SKM-1 (cell line): Measurements from ENCODE around the gene SKI.

Experiments used
- DNase-seq: peaks from one replicate; lab custom pipeline; 2025; ENCODE audit not compliant: unreplicated experiment; lab: John Stamatoyannopoulos, UW

The SKI gene

GRCh38 chr1:2194319-2194897 lies 33.7 kb upstream of the SKI start, which contains the start of gene FAAP20:
Gene FAAP20, minus strand, starts transcription at chr1:2194772. Its CDS starts 23 bp downstream, at chr1:2194749.
- peak; percentile 60 for DNase-seq

DNA sequence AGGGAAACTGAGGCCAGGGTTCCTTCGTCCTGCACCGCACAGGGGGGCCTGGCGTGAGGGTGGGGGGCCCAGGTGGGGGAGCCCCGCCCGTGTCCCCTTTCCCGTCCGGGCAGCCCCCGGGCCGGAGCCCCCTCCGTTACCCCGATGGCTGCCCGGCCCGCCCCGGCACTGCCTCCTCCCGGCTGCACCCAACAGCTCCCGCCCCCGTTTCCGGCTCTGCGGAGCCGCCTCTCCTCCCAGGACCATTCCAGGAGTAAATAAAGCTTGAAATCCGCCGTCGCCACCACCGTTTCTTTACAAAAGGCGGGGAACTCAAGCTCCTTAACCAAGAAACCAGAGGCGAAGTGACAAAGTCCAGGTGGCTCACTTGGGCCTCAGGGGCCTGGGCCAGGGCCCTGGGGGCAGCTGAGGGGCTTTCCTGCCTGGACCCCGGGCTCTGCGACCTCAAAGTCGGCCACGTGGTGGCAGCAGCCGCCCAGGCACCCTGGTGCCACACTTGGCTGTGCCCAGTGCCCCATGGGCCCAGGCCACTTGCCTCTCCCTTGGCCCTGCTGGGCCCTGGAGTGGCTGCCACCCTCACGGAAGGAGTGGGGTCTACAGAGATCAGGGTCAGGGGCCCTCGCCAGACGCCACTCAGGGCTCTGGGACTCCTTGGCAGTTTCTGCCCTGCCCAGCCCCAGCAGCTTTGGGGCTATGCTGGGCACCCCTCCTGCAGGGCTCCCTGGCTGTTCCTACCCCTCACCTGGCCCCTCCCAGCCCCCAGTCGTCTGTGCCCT lies 33.0 kb upstream of the SKI start:
- peak; percentile 60 for DNase-seq

DNA sequence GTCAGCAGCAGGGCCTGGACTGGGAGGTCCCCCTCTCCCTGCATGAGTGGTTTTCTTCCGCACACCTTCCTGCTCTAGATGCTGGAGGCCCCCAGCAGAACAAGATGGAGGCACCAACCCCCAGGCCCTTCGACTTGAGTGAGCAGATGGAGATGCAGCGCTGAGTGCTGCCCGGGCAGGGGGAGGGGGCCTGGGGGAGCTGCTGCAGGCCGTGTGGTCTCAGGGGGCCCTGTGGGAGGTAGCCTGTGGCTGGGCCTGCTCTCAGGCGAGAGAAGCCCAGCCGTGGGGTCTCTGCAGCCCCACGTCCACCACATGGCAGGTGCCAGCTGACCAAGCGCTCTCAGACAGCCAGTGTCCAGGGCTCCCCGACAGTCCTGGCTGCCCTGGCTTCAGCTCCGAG lies 32.3 kb upstream of the SKI start:
- no peak for DNase-seq

DNA sequence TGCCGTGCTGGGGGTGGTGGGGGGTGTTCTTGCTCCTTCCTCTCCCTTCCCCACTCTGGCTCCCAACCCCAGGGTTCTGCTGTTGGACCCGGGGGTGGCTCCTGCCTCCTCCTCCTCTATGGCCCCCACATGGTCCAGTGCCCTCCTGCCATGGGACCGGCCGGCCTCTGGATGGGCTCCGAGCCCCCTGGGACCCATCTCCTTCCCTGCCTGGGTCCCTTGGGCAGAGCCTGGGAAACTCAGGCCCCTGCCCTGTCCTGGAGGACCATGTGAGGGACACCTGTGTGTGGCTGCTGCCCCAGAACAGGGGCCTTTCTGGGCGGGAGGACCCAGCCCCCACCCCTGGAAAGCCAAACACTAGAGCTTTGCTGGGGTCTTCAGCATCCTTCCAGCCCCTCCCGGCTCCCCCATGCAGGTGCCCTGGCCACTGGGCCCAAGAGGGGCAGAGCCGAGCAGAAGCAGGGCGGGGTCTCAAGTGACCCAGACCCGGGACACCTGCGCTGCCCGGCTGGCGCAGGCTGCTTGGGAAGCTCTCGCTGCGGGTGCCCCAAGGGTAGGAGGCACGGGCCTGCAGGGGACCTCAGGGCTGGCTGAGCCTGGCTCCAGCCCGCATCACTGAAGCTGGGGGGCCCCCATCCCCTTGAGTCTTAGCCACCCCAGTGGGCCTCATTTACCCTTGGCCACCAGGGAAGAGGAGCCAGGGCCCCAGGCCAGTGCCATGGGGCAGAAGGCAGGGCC lies 31.0 kb upstream of the SKI start:
- DNase-seq: no peak

DNA sequence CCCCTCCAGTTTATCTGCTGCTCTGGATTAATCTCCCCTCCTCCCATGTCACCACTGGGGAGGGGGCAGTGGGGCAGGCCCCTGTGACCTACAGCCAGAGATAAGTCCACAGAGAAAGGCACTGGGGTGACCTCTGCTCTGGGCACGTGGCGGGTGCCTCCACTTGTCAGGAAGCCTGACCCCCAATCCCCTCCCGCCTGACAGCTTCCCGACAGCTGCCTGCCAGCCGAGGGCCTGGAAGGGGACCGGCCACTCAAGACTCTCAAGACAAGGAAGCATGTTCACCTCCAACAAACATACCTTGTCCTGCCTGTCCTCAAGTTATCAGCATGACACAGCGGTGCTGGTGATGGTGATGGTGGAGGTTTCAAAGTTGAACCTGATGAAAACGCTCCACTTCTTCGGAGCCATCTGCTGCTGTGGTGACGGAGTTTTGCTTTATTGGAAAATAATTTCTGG lies 30.4 kb upstream of the SKI start:
- no peak for DNase-seq

- DNase-seq: no peak
Observed at GRCh38 chr1:2198571-2198970, 29.5 kb upstream of the SKI start.

GRCh38 chr1:2199042-2199810 lies 28.9 kb upstream of the SKI start:
- no peak for DNase-seq

DNA sequence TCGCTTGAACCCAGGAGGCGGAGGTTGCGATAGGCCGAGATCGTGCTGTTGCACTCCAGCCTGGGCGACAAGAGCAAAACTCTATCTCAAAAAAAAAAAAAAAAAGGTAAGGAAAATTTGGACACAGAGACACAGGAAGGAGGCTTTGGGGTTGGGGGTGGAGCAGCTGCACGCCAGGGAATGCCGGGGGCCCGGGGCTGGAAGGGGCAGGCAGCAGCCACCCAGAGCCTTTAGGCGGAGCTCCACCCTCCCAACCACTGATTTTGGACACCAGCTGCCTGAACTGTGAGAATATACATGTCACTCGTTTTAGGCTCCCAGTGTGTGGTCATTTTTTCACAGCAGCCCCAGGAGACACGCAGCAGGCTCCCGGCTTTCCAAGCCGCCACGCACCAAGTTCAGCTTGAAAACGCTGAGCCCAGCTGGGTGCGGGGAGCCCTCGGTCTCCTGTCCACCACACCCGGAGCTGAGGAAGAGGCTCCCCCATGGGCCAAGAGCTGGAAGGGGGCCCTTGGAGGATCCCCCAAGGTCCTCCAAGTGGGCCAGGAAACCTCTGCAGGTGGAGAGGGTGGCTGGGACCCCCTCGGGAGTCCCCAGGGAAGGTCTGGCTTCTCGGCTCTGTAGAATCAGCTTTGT lies 27.7 kb upstream of the SKI start:
- DNase-seq: no peak

DNA sequence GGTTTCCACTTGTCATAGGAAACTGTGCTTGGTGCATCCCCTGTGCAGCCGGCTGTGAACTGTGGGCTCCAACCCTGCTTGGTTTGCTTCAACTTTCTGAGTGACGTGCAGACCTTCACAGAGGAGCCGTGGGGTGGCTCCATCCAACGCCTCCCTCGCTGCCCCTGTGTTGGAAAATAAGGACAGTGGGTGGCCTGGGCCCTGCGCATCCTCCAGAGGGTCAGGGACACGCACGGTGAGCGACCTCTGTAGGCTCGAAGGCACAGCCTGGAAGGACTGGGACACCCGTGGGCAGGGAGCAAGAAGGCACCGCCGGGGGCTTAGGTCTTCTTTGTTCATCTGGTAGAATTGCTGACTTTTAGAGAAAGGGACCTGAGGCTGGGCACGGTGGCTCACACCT lies 27.1 kb upstream of the SKI start:
- DNase-seq: no peak

GRCh38 chr1:2202008-2202575 lies 26.0 kb upstream of the SKI start:
- no peak for DNase-seq

DNA sequence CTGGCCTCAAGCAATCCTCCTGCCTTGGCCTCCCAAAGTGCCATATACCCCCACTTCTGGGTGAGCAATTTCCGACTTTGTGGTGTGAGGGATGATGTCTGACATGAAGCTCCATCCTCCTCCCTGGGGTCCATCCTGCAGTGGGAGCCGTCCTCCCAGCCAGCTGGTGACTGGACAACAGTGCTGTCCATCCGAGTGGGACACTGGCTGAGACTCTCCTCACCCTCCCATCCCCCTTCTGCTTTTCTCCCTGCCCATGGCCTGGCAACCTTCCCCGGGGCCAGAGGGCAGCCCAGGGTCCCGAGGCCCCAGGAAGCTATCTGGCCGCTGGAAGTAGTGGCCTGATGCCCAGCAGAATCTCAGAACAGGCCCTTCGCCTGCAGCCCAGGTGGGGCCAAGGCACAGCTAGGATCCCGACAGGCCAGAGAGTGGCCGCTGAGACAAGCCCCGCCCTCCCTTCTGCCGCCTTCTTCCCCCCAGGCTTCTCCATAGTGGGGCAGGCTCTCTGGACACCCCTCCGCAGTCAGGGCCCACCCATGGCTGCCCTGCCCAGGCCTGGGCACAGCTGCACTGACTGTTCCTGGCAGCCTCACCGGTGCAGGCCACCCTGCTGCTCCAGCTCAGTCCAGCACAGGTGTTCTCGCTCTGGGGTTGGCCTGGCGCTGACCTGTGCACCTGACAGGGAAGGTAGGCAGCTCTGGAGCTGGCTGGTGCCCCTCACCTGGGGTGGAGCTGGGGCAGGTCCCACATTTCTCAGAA lies 25.1 kb upstream of the SKI start:
- no peak for DNase-seq

DNA sequence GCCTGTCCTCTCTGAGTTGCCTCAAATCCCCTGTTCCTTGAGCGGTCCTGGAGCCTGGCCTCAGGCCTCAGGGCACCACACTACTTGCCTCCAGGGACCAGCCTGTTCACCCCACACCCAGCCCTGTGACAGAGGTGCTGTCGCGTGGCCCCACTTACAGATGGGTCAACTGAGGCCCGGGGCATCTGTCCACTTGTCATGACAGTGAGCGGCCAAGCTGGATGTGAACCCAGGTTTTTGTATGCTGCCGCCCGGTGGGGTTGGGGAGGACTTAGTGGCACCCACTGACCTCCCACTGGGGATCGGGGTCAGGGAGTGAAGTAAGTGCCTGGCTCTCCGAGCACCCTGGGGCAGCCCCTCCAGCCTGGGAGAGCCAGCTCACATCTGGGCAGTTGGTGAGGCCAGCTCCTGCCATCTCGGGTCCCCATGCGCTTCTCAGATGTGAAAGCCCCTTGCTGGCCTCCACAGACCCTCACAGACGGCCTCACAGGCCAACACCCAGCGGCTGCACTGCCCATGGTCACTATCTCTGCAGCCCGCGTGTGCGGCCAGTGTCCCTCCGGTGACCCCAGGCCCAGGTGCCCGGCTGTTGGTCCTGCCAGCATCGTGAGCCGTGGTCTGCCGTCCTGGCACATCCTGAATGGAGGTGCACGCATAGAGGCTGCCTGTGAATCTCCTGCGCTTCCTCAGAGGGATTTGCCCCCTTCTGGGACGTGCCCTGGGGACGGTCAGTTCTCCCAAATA lies 24.3 kb upstream of the SKI start:
- DNase-seq: no peak

DNA sequence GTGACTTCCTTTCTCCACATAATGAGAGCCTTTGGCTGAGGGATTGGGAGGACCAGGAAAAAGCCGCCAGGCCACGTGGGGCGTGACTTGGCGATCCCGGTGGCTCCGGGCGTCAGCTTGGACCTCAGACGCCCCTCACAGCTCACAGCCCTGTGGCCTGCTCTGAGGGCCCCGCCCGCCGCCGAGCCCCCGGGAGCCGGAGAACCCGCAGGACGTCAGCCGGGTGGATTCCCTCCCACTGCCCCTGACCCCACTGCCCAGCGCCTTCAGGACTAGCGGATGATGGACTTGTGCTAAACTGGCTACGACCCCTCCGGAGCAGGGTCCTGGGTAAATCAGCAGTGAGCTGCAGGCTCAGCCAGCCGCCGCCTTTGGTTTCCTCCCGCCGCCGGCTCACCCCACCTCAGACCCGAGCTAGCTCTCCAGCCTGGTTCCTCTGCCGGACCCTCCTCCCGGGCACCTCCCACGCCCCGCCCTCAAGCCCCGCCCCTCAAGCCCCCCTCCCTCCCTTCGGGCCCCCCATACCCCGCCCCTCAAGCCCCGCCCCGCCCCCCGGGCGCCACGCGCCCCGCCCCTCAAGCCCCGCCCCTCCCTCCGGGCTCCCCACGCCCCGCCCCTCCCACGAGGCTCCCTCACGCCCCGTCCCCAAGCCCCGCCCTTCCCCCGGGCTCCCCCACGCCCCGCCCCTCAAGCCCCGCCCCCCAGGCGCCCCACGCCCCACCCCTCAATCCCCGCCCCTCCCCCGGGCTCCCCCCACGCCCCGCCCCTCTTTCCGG lies 23.5 kb upstream of the SKI start:
- peak; percentile 85 for DNase-seq

GRCh38 chr1:2205191-2205952 lies 22.7 kb upstream of the SKI start:
- DNase-seq: no peak

DNA sequence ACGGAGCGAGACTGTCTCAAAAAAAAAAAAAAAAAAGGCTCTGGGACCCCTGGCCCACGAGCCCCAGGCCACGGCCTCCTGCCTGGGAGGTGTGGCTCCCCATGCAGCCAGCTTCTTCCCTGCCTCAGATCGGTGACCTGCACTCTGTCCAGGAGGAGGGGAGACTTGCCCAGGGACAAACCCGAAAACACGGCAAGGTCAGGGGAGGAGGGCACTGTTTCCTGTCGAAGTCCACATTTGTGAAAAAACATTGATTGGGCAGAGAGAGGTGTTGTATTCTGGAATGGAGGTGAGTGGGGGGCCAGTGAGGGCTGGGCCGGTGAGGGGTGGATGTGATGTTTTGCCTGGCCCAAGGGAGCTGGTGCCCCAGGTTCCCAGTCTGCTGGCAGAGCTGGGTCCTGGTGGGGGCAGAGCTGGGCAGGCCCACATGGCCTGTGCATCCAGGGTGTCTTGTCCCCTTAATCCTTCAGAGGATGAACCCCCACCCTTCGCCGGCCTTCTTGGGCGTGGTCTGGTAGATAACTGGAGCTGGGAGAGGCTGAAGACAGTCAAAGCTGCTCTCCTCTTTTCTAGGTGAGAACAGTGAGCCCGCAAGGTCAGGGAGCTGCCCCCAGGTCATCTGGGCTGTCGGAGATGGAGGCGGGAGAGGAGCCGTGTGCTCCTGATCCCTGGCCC lies 21.2 kb upstream of the SKI start:
- no peak for DNase-seq

DNA sequence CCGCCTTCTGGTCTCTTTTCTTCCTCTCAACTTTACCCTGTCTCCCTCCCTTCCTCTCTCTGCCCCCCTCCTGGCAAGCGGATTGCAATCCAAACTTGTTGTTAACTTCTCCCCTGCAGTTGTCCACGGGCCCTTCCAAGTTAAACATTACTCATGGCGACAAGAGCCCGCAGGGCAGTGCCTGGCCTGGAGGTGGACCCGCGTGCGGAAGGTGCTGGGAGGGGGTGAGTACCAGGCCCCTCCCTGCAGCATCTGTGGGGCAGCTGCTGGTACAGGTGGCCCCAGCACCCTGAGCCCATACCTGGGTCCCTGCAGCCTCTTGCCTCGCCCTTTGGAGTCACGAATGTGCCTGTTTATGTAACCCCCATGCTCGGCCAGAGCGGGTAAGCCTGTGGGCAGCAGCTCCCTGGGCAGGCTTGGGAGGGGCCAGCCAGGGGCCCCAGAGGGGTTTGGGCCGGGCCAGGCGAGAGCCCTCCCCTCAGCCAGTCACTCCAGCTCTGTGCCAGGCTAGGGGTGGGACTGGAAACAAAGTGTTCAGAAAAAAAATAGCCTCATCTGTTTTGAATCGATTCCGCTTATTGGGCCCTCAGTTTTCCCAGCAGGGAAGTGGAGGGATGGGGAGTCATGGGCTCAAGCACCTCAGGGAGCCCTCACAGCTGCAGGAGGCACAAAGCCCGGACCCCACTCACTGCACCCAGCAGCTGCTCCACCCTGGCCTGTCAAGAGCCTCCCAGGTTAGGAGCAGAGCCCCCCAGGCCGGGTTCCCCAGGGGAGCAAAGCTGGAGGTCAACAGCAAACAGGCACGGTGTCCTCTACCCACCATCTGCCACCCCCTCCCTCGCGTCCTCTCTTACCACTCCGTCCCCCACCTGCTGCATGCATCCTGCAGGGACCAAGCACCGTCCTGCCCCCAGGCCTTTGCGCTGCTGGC lies 19.5 kb upstream of the SKI start:
- DNase-seq: no peak
